K562 (cell line): ENCODE measurements around the gene PIK3R6. TPM values are rescaled to one million over a fixed set of nuclear protein-coding genes. Genes with fewer than 3 reads are reported as not detected.

ENCODE experiments used
- CBFB ChIP-seq: sonication (generic); formaldehyde crosslinking; IDR thresholded peaks from 2 replicates; pipeline ENCODE4 v1.4.0; 2020; ENCODE audit warnings: mild to moderate bottlenecking, missing genetic modification reagents
- CHD1 ChIP-seq: fragments of 200-600 bp; sonication (generic); IDR thresholded peaks from one replicate; pipeline ENCODE4 v1.6.1; 2012; ENCODE audit warnings: mild to moderate bottlenecking, moderate library complexity, low read length, inconsistent platforms
- ELK1 ChIP-seq: sonication (generic); formaldehyde crosslinking; IDR thresholded peaks from 2 replicates; pipeline ENCODE4 v1.8.1; 2022; ENCODE audit warnings: missing genetic modification reagents
- HLTF ChIP-seq: fragments of 450-650 bp; IDR thresholded peaks from 2 replicates; pipeline ENCODE4 v1.6.1; 2016
- POLR3G ChIP-seq: IDR thresholded peaks from 2 replicates; pipeline ENCODE4 v1.6.1; 2011; ENCODE audit not compliant: insufficient read length, insufficient replicate concordance; ENCODE audit errors: extremely low read depth
- PRDM10 ChIP-seq: fragments of 450-650 bp; IDR thresholded peaks from 2 replicates; pipeline ENCODE4 v1.6.1; 2018; ENCODE audit not compliant: partially characterized antibody
- REST ChIP-seq, 2 experiments: fragments of 450-650 bp; formaldehyde crosslinking in 1 of 2; IDR thresholded peaks; 2 replicates each; pipeline versions ENCODE4 v1.4.0 to v1.6.1; 2014 to 2020; ENCODE audit warnings: mild to moderate bottlenecking in 2 of 2, borderline replicate concordance in 1 of 2, low read depth in 1 of 2
- SREBF2 ChIP-seq: sonication (generic); formaldehyde crosslinking; IDR thresholded peaks from 2 replicates; pipeline ENCODE4 v1.4.0; 2020; ENCODE audit warnings: mild to moderate bottlenecking, missing genetic modification reagents
- STAT6 ChIP-seq: sonication (generic); formaldehyde crosslinking; IDR thresholded peaks from 2 replicates; pipeline ENCODE4 v1.8.1; 2023; ENCODE audit warnings: mild to moderate bottlenecking, missing genetic modification reagents
- ZNF134 ChIP-seq: fragments of 250-450 bp; sonication (Bioruptor Pico); conservative IDR thresholded peaks from 2 replicates; pipeline ENCODE4 v1.4.0; 2020
- ZNF431 ChIP-seq: sonication (generic); formaldehyde crosslinking; IDR thresholded peaks from 2 replicates; pipeline ENCODE4 v1.8.0; 2022; ENCODE audit warnings: mild to moderate bottlenecking, missing genetic modification reagents
- ZNF57 ChIP-seq: fragments of 450-650 bp; formaldehyde crosslinking; IDR thresholded peaks from 2 replicates; pipeline ENCODE4 v1.4.0; 2020; ENCODE audit warnings: mild to moderate bottlenecking, moderate library complexity
- polyA plus RNA-seq, 8 experiments: library from polyadenylated mRNA; depleted of rRNA in 4 of 8; stranded (reverse) in 5 of 8; unstranded in 3 of 8; fragments of >200 nt; fragmentation: Nextera tagmentation in 2 of 8; fragmentation: Illumina TruSeq in 1 of 8; extraction: Ambion mirVana in 2 of 8; extraction: Trizol in 1 of 8; gene quantifications; 2 replicates each; pipeline versions ENCODE4 v1.2.1 to v1.2.3, GENCODE V29; 2011 to 2014; ENCODE audit warnings: inconsistent platforms in 1 of 8, missing spikeins in 1 of 8
- total RNA-seq, 7 experiments: library from RNA; depleted of rRNA in 6 of 7; stranded (reverse); fragments of >200 nt in 6 of 7; fragmentation: Illumina TruSeq in 2 of 7; extraction: Trizol in 2 of 7; gene quantifications; 2 replicates each; pipeline versions ENCODE4 v1.2.1 to v1.2.3, GENCODE V29; 2011 to 2021; ENCODE audit warnings: low replicate concordance in 1 of 7

The PIK3R6 gene
- total and polyA plus RNA-seq, 9 of the 15 experiments (the other 6 are each of a cell fraction or from before 2014, with no cell fraction given): 0.04 TPM; not detected in 8

GRCh38 chr17:8758137-8758596 is 109.3 kb downstream of the PIK3R6 start, which contains the start of gene SPDYE4 (continued):
- TF ChIP-seq REST (IDR thresholded peaks at IDR 0.05; ENCODE audit: borderline replicate concordance) (no peak), REST (CRISPR knock-in tag; IDR thresholded peaks at IDR 0.05; ENCODE audit: low read depth) (no peak), HLTF (no peak), SREBF2 (CRISPR knock-in tag) (no peak), POLR3G (no peak), STAT6 (no peak), CBFB (CRISPR knock-in tag) (no peak), ZNF134 (CRISPR knock-in tag) (no peak), ZNF431 (CRISPR knock-in tag) (no peak), PRDM10 (no peak), ZNF57 (CRISPR knock-in tag) (no peak), ELK1 (CRISPR knock-in tag) (no peak), CHD1 (no peak)
